Measurements from ENCODE around the gene USP33.

DNA sequence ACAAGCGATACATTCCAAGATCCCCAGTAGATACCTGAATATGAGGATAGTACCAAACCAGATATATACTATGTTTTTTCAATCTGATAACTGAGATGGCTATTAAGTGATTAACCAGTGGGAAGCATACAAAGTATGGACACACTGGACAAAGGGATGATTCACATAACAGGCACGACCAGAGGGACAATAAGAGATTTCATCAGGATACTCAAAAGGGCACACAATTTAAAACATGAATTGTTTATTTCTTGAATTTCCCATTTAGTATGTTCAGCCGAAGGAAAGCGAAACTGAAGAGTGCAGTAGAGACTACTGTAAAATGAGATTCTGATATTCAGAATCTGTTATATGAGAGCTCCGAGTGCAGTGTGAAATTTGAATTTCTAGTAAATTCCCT, 87.8 kb downstream of the USP33 start:
- no peak for TF ChIP-seq POLR2AphosphoS5 (IDR thresholded peaks at IDR 0.05; ENCODE audit: low read depth, low read length)
- no peak for TF ChIP-seq POLR2A (IDR thresholded peaks at IDR 0.05; ENCODE audit: low read depth, low read length)
- TF ChIP-seq TAF1 (IDR thresholded peaks at IDR 0.05; ENCODE audit: low read depth, low read length) = no peak
